DLD1 (cell line): ENCODE measurements around the gene KRTAP24-1.

Experiments
- in situ Hi-C: cut with HindIII; loops from 2 replicates; pipeline ENCODE4 v1.10.0; 2017; ENCODE audit warnings: low sequenced_read_pairs

KRTAP24-1 gene

DNA sequence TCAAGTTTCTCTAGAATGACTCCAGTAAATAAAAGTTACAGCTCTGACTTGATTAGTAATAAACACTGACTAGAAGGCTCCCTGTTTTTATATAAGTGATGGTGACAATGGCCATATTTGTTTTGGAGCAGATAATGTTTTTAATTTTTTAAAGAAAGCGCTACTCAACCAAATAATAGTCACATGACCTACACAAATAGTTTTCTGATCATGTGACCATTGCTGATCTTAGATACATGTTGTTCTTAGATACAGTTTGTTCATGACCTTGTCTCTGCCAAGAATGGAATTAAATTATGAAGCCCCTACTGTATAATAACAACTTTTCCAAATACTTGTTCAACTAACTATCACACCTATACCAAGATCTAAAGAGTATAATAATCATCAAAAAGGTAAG lies 44.6 kb downstream of the KRTAP24-1 start:
- in situ Hi-C loops, result no loop called here

GRCh38 chr21:30234643-30235042 lies 48.1 kb downstream of the KRTAP24-1 start:
- in situ Hi-C loops, result no loop called here

DNA sequence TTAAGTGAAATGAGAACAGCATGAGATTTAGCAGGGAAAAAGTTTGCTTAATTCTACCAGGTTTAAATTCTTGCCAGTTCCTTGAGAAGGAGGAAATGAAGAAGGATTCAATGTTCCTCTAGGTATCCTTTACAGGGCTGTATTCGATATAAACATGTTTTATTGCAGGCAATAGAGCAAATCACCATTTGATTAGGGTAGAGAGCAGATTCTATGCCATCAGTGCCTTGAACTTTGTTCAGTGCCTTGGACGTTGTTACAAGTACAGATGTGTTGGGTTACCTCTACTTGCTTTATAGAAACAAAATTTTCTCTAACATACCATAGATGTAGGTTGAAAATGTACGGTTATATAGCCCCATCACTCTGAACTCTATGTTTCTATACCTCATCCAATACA lies 48.7 kb downstream of the KRTAP24-1 start:
- in situ Hi-C loops, result no loop called here

- in situ Hi-C loops, result no loop called here
Measured at GRCh38 chr21:30233228-30234020, 49.3 kb downstream of the KRTAP24-1 start.

- in situ Hi-C loops, result no loop called here
Measured at GRCh38 chr21:30232011-30232410, 50.7 kb downstream of the KRTAP24-1 start.
